Motor neuron (in vitro differentiated cells): ENCODE measurements around the gene NUDCD3. TPM values are rescaled to one million over a fixed set of nuclear protein-coding genes. Genes with fewer than 3 reads are reported as not detected.
A peak's percentile ranks its signal among the peaks of the same experiment; 100 is the strongest.

Experiments
- ATAC-seq, 8 experiments: fragments of 200-7000 bp; cut with Tn5 transposase; replicated peaks in 6 of 8; 2 replicates each; pipeline ENCODE4 v1.8.0; 2021; ENCODE audit warnings: mild to moderate bottlenecking in 8 of 8, moderate library complexity in 8 of 8
- H3K27ac ChIP-seq, 2 donors: fragments of 250-450 bp; sonication (Bioruptor Pico); 2 replicates each; pipeline ENCODE4 v1.9.0; 2021; ENCODE audit warnings: antibody characterized with exemption in 2 of 2, mild to moderate bottlenecking in 2 of 2, moderate library complexity in 1 of 2
- H3K4me1 ChIP-seq, 2 donors: fragments of 250-450 bp; sonication (Bioruptor Pico); replicated peaks in 1 of 2; 2 replicates each; pipeline ENCODE4 v1.6.1; 2021; ENCODE audit warnings: antibody characterized with exemption in 2 of 2, mild to moderate bottlenecking in 2 of 2, moderate library complexity in 1 of 2
- H3K4me3 ChIP-seq, 5 donors: fragments of 250-450 bp; sonication (Bioruptor Pico); 2 replicates each; pipeline ENCODE4 v1.9.0; 2021; ENCODE audit warnings: antibody characterized with exemption in 5 of 5, mild to moderate bottlenecking in 5 of 5, moderate library complexity in 4 of 5
- WGBS, 10 experiments: fragments of 450-650 bp; shearing (Covaris generic); methylation state at CpG; one replicate each; pipeline ENCODE4 v1.0.0; 2022; 5-methylcytosine and 5-hydroxymethylcytosine counted together
- in situ Hi-C, 9 experiments: fragments of 400-800 bp; cut with MboI; loops; one replicate each; pipeline ENCODE4 v1.15.0; 2021; ENCODE audit warnings: low sequenced_read_pairs in 9 of 9, low pct_unique_long_range_greater_than_20kb in 2 of 9; ENCODE audit not compliant: unreplicated experiment in 9 of 9
- total RNA-seq, 8 experiments: library from RNA; unstranded; fragments of 300-600 nt; gene quantifications; 2 replicates each; pipeline versions ENCODE4 v1.2.3 to v1.2.4, GENCODE V29; 2022

NUDCD3 gene
- 10 to 100 TPM; 44.8 to 69.6 (median 52.0) TPM for total RNA-seq

DNA sequence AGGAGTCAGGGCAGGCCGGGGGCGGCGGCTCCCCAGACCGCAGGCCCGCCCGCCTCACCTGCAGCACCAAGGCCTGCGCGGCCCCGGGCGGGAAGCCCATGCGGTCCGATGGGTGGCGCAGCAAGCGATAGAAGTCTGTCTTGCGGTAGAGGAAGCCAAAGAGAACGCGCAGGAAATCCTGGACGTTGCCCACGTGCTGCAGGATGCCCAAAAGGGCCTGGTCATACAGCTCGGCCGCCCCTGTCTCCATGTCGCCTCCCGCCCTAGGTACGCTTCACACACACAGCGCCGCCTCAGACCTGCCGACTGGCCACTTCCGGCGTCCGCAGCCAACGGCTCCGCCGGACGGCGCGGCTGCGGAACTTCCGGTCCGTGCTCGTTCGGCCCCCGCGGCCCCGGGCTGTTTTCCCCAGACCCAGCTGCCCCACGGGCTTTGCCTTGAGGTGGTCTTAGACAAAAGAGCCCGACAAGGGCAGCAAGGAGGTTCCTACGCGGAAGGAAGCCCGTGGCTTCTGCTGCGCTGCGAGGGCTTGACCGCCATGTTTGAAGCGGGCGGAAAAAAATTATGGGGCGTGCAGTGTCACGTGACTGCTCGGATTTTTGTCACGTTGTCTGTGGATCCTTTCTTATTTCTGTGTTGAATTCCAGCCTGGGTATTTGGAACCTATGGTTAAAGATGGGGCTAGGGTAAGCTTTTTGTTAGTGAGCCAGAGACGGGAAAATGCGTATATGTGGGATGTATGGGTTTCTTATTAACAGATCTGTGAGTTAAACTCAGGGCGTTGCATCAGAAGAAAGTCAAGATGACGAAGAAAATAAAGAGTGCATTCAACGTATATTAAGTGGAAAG is at the start of gene NUDCD3:
TSS of gene NUDCD3 (minus strand) at position 308 of the 850 bp plus-strand sequence. CDS start at position 250, 58 bp downstream.
- in situ Hi-C loops: loop anchor here in 4 of 9 experiments (25.0 kb wide), 2 partner anchors 253 to 278 kb away; partner anchors contain the start of gene YKT6 (in 2 of the 4)

DNA sequence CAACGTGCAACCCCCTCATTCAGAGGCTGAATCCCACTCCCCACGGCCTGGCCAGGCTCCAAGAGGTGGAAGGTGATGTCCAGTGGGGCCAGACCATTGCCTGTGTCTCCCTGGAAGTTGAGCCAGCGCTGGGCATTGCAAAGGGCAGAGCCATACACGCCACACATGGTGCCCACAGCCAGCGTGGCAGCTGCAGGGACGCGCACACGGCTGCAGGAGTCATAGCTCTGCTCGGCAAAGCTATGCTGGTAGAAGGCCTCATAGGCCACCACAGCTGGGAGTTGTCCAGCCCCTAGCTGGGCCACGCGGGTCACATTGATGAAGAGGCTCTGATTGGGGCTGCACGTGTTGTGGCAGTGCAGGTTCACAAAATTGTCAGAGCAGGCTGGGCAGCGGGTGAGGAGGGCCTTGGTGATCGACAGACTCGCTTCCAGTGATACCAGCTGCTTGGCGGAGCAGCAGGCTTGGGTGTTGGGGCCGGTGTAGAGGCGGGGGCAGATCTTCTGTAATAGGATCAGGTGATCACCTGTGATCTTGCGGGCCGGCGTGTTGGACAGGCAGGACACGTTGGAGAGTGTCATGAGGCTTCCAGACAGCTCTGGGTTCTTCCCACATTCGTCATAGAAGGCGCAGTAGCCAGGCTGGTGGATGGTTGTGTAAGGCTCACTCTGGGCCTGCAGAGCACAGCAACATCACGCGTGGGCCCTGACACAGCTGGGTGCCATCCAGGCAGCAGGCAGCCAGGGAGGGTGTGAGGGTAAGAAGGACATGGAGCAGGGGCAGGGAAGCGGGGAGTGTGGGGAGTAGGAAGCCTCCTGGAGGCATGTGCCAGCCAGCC is 49.4 kb upstream of the NUDCD3 start:
- ATAC-seq: no peak
- in situ Hi-C loops: no loop called here
- Histone ChIP-seq H3K27ac (no peak overlapping the region), H3K4me1 (no peaks in the 10 kb centered on the region), H3K4me3 (no peak overlapping the region)
- 70 to 100% (median 86%) methylated on average over 1 to 13 of the region's 27 CpGs; no CpG with 5 or more reads in 4 of the 10 experiments for WGBS, 10 experiments

More for the DNA sequence above, at the start of gene NUDCD3:
- peak within 1 kb of the TSS; percentile 98 to 100 for H3K27ac ChIP-seq
- peak; percentile 93 to 99 (median 98) for ATAC-seq
- H3K4me3 ChIP-seq: peak within 1 kb of the TSS; percentile 58 to 97 (median 80)
- H3K4me1 ChIP-seq: peaks cover 10 to 16% of the 10 kb centered on the region in 2 donors
- WGBS, 10 experiments: 0 to 17% (median 1%) methylated on average over 2 to 38 of the region's 63 CpGs; no CpG with 5 or more reads in 1 of the 10 experiments

DNA sequence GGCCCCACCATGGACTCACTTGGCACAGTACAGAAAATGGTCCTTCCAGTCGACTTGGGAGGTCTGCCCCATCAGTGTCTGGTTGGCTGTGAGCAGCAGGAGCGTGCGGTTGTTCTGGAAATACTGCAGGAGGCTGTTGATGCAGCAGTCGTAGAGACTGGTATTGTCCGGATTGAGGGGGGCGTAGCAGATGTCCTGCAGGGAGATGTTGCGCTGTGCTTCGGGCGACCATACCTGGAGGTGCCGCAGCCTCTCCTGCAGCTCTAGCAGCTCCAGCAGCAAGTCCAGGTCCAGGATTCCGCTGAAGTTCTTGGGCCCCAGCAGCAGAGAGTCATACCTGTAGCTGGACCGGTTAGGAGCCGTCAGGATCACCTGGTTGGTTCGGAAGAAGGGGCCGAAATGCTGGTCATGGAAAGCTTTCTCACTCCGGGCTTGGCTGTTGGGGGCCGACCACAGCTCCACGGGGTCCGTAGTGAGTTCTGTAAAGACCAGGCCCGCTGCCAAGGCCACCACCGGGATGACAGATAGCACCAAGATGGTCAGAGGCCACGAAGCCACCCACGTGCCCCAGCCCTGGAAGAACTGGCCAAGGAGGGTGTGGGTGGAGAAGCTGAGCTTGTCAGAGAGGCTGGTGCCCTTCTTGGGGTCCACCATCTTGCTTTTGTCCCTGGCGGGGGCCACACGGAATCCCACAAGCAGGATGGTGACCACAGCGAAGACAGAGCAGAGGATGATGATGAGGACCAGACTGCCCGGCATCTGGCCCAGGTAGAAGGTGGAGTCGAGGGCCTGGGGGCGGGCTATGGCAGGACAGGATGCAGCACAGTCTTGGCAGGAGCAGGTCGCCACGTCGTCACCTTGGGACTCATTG is 48.6 kb upstream of the NUDCD3 start:
- 65 to 100% (median 99%) methylated on average over 1 to 10 of the region's 32 CpGs; no CpG with 5 or more reads in 5 of the 10 experiments for WGBS, 10 experiments
- Histone ChIP-seq H3K4me1 (no peaks in the 10 kb centered on the region), H3K27ac (no peak overlapping the region), H3K4me3 (no peak overlapping the region)
- ATAC-seq: no peak
- in situ Hi-C loops: no loop called here

DNA sequence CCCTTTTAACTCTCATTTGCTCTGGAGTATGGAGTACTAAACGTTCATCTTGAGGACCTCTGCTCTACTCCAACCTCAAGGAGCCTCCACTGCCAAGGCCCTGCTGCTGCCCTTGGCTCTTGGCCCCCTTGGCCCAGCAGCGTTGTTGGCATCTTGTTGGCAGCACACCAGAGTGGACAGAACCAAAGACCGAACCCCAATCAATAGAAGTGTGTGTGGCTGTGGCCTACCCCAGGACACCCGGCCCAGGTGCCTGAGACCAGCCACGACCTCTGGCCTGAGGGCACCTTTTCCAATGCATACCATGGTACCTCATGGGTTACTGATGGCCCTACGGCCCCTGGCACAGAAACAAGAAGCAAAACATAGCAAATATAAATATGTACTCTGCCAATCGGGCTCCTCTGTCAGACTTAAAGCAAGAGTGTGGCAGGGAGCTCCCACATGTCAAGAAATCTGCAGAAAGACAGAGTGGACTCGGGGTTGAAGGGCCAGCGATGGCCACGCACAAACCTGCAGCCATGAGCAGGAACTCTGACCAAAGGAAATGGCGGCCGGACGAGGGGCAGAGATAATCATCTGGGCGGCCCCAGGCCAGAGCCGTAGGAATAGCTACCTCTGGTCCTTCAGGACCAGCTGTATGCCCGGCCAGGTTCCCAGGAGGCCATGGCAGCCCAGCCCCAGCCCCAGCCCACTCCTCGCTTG is 47.8 kb upstream of the NUDCD3 start:
- Histone ChIP-seq H3K27ac (no peak overlapping the region), H3K4me3 (no peak overlapping the region), H3K4me1 (no peaks in the 10 kb centered on the region)
- no peak for ATAC-seq
- in situ Hi-C loops: no loop called here
- WGBS, 10 experiments: 60 to 93% (median 75%) methylated on average over 1 to 10 of the region's 17 CpGs; no CpG with 5 or more reads in 5 of the 10 experiments

GRCh38 chr7:44537442-44537841 is 47.0 kb upstream of the NUDCD3 start:
- Histone ChIP-seq H3K27ac (no peak overlapping the region), H3K4me1 (no peaks in the 10 kb centered on the region), H3K4me3 (no peak overlapping the region)
- WGBS, 10 experiments: 80 to 100% (median 90%) methylated on average over 1 to 4 of the region's 6 CpGs; no CpG with 5 or more reads in 4 of the 10 experiments
- in situ Hi-C loops: no loop called here
- ATAC-seq: no peak

GRCh38 chr7:44536090-44536489 is 45.6 kb upstream of the NUDCD3 start:
- Histone ChIP-seq H3K4me1 (no peaks in the 10 kb centered on the region), H3K27ac (no peak overlapping the region), H3K4me3 (no peak overlapping the region)
- WGBS, 10 experiments: 40% methylated on average over 1 of the region's 10 CpGs; no CpG with 5 or more reads in 9 of the 10 experiments
- ATAC-seq: no peak
- in situ Hi-C loops: no loop called here

DNA sequence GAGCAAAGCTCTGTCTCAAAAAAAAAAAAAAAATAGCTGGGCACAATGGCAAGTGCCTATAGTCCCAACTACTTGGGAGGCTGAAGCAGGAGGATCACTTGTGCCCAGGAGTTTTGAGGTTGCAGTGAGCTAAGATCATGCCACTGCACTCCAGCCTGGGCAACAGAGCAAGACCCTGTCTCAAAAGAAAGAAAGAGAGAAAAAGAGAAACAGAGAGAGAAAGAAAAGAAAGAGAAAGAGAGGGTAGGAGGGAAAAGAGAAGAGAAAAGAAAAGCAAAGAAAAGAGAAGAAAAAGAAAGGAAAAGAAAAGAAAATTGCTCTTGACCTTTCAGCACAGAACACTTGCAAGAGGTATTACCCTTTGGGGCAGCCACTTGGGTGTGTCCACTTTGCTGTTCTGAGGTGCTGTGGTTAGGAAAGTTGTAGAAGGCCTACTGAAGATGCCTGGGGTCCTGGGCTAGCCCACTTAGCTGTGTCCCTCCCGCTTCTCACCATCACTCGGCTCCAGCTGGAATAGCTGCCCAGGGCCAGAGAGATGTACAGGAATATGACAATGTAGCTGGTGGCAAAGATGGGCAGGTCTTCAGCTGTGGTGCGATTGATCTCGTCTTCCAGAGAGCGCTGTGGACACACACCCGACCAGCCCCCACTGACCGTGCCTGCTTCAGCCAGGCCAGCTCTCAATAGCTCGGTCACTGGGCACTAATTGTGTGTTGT is 45.0 kb upstream of the NUDCD3 start:
- Histone ChIP-seq H3K4me3 (no peak overlapping the region), H3K4me1 (no peaks in the 10 kb centered on the region), H3K27ac (no peak overlapping the region)
- in situ Hi-C loops: no loop called here
- WGBS, 10 experiments: 54 to 96% (median 86%) methylated on average over 1 to 7 of the region's 8 CpGs; no CpG with 5 or more reads in 5 of the 10 experiments
- ATAC-seq: no peak

- Histone ChIP-seq H3K4me1 (no peaks in the 10 kb centered on the region), H3K27ac (no peak overlapping the region), H3K4me3 (no peak overlapping the region)
- in situ Hi-C loops: no loop called here
- 80 to 100% (median 81%) methylated on average over 1 to 4 of the region's 7 CpGs; no CpG with 5 or more reads in 7 of the 10 experiments for WGBS, 10 experiments
- peak in 4 of 8 experiments; percentile 37 to 92 (median 60) for ATAC-seq
These were observed 44.0 kb upstream of the NUDCD3 start for GRCh38 chr7:44534501-44534900.

DNA sequence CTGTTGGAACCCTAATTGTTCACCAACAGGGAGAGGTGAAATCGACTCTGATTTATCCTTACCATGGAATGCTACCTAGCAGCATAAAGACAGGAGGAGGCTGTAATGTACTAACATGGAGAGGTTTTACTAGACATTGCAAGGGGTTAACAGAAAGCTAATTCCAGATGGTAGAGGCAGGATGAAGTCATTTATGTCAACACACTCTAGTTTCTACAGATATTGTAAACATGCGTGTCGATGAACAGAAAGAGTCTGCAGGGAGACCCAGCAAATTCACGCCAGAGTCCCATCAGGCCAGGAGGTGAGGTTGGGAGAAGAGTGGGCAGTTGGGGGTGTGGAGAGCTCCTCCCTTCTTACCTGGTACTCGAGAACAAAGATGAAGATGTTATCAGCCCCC is 43.6 kb upstream of the NUDCD3 start:
- Histone ChIP-seq H3K4me3 (no peak overlapping the region), H3K4me1 (no peaks in the 10 kb centered on the region), H3K27ac (no peak overlapping the region)
- in situ Hi-C loops: no loop called here
- ATAC-seq: peak in 3 of 8 experiments; percentile 12 to 22 (median 14)
- 0 to 93% (median 77%) methylated on average over 1 to 4 of the region's 5 CpGs; no CpG with 5 or more reads in 2 of the 10 experiments for WGBS, 10 experiments

- H3K4me1 ChIP-seq: no peaks in the 10 kb centered on the region
- 43 to 83% (median 81%) methylated on average over 2 to 4 of the region's 8 CpGs; no CpG with 5 or more reads in 7 of the 10 experiments for WGBS, 10 experiments
- in situ Hi-C loops: no loop called here
- ATAC-seq: peak in 3 of 8 experiments; percentile 50 to 91 (median 91)
- H3K4me3 ChIP-seq: no peak overlapping the region
- no peak overlapping the region for H3K27ac ChIP-seq
These were observed 43.0 kb upstream of the NUDCD3 start for GRCh38 chr7:44533301-44534055.
